Measurements from ENCODE around the gene MYO7A.

MYO7A gene

DNA sequence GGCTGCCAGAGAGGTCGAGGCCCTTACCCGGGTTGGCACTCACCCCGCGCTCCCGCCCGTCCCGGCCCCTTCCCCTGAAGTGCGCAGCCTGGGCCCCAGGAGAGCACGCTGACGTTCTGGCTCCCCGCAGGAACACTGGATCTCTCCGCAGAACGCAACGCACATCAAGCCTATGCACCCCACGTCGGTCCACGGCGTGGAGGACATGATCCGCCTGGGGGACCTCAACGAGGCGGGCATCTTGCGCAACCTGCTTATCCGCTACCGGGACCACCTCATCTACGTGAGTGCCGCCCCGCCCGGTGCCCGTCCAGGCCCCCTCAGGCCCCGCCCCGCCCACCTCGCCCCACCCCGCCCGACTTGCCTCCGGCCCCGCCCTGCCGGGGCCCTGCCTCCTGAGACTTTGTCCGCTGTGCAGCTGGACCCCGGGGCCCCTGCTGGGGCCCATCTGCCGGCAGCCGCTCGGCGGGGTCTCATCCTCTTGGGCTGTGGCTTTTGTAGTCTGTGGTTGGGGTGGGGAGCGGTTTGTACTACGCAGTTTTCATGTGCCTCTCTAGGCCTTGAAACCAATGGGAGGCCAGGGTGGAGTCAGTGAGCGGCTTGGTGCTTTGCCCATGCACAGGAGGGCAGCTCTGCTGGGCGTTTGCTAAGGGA lies 19.7 kb downstream of the MYO7A start:
- peak; percentile 30 for DNase-seq

DNA sequence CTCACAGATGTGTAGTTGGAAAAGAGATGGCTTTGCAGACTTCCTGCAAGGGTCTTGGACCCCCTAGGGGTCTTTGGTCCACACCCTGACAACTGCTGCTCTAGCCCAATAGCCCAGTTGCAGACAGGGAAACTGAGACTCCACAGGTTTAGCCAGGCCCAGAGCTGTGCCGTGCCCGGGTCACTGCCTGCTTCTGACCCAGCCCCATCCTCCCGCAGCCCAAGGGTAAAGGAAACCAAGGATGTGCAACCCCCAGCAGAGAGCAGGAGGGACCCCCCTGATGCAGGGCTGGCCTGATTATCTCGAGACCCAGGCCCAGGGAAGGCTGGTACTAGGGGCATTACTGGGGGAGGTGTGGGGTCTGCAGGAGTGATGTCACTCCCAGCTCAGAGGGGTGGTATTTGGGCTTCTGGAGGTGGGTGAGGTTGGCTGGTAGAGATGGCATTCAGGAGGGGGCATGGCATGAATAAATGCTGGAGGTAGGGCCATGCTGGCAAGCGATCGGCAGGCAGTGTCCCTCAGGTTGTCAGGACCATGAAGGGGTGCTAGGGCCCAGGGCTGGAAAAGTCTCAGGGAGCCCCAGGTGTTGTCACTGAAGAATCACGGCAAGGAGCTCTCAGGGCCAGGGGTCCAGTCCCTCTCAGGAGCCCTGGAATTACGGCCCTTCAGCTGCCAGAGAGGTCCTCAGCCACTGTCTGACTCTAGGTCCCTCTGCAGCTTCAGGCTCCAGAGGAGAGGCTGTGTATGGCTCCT lies 21.1 kb downstream of the MYO7A start:
- DNase-seq = no peak

- DNase-seq = no peak
These were observed 21.8 kb downstream of the MYO7A start for GRCh38 chr11:77149716-77150392.

- DNase-seq = no peak
These were observed 22.8 kb downstream of the MYO7A start for GRCh38 chr11:77150836-77151235.

GRCh38 chr11:77151804-77152509 lies 23.9 kb downstream of the MYO7A start:
- DNase-seq = peak; percentile 34

GRCh38 chr11:77152846-77153245 lies 24.8 kb downstream of the MYO7A start:
- no peak for DNase-seq

GRCh38 chr11:77153276-77154185 lies 25.5 kb downstream of the MYO7A start:
- no peak for DNase-seq

- no peak for DNase-seq
These were observed 26.5 kb downstream of the MYO7A start for GRCh38 chr11:77154381-77155081.

DNA sequence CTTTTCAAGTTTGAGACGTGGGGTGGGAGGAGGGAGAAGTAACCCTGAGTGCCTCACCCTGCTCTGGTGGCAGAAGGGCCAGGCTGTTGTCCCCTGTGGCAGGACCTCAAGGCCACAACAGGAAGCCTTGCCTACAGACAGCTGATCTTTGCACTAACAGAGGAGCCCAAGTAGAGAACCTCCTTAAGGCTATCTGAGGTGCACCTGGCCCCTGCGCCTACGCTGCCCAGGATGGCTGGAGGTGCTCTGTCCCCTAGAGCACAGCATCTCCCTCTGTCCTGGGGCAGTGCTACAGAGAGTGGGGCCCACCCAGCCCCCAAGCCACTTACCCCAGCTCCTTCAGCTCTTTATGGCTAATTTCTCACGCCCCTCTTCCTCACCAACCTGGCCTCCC lies 27.0 kb downstream of the MYO7A start:
- no peak for DNase-seq

DNA sequence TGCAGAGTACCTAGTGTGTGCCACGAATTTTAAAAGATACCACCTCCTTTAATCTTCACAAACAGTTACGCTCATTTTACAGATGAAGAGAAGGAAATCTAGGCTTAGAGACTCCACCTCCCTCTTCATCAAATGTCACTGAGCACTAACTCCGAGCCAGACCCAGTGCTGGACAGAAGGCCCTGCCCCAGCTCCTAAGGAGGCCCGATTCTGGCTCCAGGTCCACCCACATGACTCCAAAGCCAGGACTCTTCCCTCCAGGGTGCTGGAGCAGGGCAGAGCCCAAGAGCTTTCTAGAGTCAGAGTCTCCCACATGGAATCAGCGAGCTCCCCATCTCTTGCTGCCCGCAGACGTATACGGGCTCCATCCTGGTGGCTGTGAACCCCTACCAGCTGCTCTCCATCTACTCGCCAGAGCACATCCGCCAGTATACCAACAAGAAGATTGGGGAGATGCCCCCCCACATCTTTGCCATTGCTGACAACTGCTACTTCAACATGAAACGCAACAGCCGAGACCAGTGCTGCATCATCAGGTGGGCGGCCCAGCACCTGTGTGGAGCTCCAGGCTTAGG lies 27.6 kb downstream of the MYO7A start:
- no peak for DNase-seq

- no peak for DNase-seq
These were observed 28.6 kb downstream of the MYO7A start for GRCh38 chr11:77156396-77157195.

DNA sequence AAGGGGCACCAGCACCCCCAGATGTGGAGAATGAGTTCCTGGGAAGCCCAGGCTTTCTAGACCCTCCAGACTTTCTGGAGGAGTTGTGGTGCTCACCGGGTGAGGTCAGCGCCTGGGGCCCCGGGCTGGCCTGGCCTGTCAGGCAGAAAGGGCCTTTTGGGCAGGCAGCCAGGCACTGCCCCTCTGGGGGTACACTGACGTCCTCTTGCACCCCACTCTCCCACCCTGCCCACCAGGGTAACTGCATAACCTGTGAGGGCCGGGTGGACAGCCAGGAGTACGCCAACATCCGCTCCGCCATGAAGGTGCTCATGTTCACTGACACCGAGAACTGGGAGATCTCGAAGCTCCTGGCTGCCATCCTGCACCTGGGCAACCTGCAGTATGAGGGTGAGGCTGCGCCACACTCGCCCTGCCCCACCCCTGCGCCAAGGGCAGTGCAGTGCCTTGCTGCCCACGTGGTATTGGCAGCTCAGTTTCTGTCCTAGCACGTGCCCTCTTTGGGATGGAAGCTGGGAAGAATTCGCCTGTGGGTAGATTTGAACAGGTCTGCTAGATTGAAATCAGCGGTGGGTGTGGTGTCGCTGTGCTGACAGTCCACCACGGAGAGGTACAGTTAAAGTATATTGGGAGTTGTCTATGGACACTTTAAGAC lies 30.1 kb downstream of the MYO7A start:
- no peak for DNase-seq

GRCh38 chr11:77159219-77159936 lies 31.3 kb downstream of the MYO7A start:
- no peak for DNase-seq

DNA sequence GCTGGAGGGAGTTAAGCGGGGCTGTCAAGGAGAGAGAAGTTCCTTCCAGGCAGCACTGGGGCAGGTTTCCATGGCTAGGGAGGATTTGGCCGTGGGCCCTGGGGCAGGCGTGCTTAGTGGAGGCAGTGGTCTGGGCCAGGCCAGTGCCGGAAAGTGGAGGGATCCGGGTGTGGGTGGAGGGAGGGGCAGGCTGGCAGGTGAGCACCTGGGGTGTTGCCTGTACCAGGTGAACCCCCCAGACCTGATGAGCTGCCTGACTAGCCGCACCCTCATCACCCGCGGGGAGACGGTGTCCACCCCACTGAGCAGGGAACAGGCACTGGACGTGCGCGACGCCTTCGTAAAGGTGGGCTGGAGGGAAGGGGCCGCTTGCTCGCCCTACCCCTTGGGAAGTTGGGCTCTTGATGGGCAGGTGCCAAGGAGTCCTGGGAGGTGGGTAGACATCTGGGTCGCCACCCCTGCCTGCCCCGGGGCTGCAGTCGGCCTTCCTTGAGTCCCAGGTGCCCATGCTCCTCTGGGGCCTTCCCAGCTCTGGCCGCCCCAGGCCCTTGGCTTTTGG lies 32.0 kb downstream of the MYO7A start:
- no peak for DNase-seq

DNA sequence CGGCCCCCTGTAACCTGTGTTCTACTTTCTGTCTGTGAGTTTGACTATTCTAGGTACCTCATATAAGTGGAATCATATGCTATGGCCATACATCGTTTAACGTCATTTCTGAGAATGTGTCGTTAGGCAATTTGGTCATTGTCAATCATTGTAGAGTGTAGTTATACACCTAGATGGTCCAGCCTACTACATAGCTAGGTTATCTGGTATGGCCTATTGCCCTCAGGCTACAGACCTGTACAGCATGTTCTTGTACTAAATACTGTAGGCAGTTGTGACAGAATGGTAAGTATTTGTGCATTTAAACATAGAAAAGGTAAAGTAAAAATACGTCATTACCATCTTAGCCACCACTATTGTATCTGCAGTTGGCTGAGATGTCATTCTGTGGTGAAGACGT lies 35.2 kb downstream of the MYO7A start:
- DNase-seq = no peak

DNA sequence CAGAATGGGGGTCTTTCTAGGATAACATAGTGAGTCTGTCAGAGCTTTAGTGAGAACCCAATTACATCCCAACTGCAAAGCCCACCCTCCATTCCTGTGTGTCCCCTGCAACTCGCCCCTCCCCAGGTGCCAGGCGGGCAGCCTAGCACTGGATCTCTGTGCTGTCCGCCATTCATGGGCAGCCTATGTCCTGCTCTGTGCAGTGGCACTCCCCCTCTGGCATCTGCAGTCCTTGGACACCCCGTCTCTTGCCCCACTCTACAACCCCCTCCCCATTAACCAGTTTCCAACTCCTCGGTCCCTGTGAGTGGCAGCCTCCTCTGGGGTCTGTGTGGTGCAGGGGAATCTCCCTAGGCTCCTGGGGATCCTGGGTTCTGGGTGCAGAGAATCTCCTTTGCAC lies 37.0 kb downstream of the MYO7A start:
- no peak for DNase-seq

- no peak for DNase-seq
These were observed 38.0 kb downstream of the MYO7A start for GRCh38 chr11:77166021-77166420.

DNA sequence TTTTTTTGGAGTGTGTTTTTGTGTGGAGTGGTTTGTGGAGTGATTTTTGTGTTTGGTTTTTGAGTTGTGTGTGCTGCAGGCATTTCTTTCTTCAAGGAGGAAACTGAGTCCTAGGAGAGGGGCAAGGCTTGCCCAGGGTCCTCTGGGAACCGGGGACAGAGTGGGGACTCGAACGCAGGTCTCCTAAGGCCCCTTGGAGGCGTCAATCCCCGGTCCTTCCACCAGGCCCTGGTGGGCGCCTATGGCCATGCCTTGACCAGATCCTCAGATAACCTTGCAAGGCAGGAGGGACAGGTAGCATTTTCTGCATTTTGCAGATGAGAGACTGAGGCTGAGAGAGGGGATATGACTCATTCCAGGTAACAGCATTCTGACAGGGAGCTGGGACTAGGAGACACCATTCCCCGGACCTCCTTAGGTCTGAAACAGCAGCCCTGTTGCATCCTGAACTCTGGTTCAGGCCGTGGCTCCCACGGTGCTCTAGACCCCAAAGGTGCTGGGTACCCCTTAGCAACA lies 39.1 kb downstream of the MYO7A start:
- no peak for DNase-seq

- DNase-seq = no peak
These were observed 39.7 kb downstream of the MYO7A start for GRCh38 chr11:77167791-77168190.

All from CD4-positive, alpha-beta T cell treated with Interleukin-4 for 4 hours (primary cell).